ENCODE measurements around the gene TBC1D4.

GRCh38 chr13:75305059-75305458, 176.9 kb downstream of the TBC1D4 start:
- TF ChIP-seq CTCF (IDR thresholded peaks at IDR 0.05) = no peak
- TF ChIP-seq POLR2AphosphoS5 (IDR thresholded peaks at IDR 0.05; ENCODE audit: low read depth, low read length) = no peak

Data from Panc1 (cell line).